Activated B cell treated with CpG ODN at 0.5 μM for 24 hours (primary cell): ENCODE results near the gene CDC14B. TPM values are rescaled to one million over a fixed set of nuclear protein-coding genes. Genes with fewer than 3 reads are reported as not detected.

Experiments used
- ATAC-seq: fragments of 200-7000 bp; cut with Tn5 transposase; one replicate; pipeline ENCODE4 v1.10.0; 2021; ENCODE audit warnings: low read depth, mild to moderate bottlenecking, moderate library complexity
- CTCF ChIA-PET: fragments of 350-600 bp; sonication (Branson Sonifier 250); formaldehyde crosslinking; loops from one replicate; lab custom pipeline; 2021; ENCODE audit warnings: antibody characterized with exemption; lab: Charles Lee
- POLR2A ChIA-PET: fragments of 350-600 bp; sonication (Branson Sonifier 250); formaldehyde crosslinking; loops from one replicate; lab custom pipeline; 2021; ENCODE audit warnings: antibody characterized with exemption; lab: Charles Lee
- DNase-seq: peaks from one replicate; pipeline ENCODE4 v3.0.0; 2022
- H3K27ac Mint-ChIP-seq: one replicate; pipeline ENCODE4 v1.8.0; 2020; ENCODE audit warnings: mixed read lengths
- H3K27me3 Mint-ChIP-seq: one replicate; pipeline ENCODE4 v1.8.0; 2021; ENCODE audit warnings: mixed read lengths
- H3K36me3 Mint-ChIP-seq: one replicate; pipeline ENCODE4 v1.8.0; 2021; ENCODE audit warnings: low read depth, mixed read lengths
- H3K4me1 Mint-ChIP-seq: one replicate; pipeline ENCODE4 v1.8.0; 2021; ENCODE audit warnings: mixed read lengths
- H3K4me3 Mint-ChIP-seq: one replicate; pipeline ENCODE4 v1.8.0; 2020; ENCODE audit warnings: mild to moderate bottlenecking, mixed read lengths
- H3K9me3 Mint-ChIP-seq: one replicate; pipeline ENCODE4 v1.8.0; 2020; ENCODE audit warnings: mixed read lengths
- CTCF ChIP-seq: fragments of 200-600 bp; IDR thresholded peaks from one replicate; pipeline ENCODE4 v1.8.0; 2022; ENCODE audit warnings: antibody characterized with exemption, mild to moderate bottlenecking
- intact Hi-C: fragments of 100-400 bp; cut with micrococcal nuclease; formaldehyde crosslinking; loops from one replicate; pipeline ENCODE4 v1.15.1; 2024
- total RNA-seq: library from RNA; stranded (reverse); gene quantifications from 2 replicates; pipeline ENCODE4 v1.2.3, GENCODE V29; 2022

Gene CDC14B
- total RNA-seq, 1 donor from 2014 or later, result 2.5 TPM

GRCh38 chr9:96559339-96559943, 60.2 kb downstream of the CDC14B start:
- Mint-ChIP-seq H3K27ac (no peak overlapping the region), H3K9me3 (no peaks in the 10 kb centered on the region), H3K27me3 (no peaks in the 10 kb centered on the region), H3K36me3 (peaks cover 11% of the 10 kb centered on the region), H3K4me1 (peaks cover 5% of the 10 kb centered on the region), H3K4me3 (no peak overlapping the region)
- DNase-seq (no peak), ATAC-seq (no peak)
- ChIA-PET POLR2A (no interaction called here), CTCF (no interaction called here)
- intact Hi-C loops, result no loop called here
- no peak for TF ChIP-seq CTCF

GRCh38 chr9:96557921-96558320, 61.7 kb downstream of the CDC14B start:
- peaks cover 11% of the 10 kb centered on the region for H3K36me3 Mint-ChIP-seq
- intact Hi-C loops, result no loop called here
- H3K27ac Mint-ChIP-seq, result no peak overlapping the region
- TF ChIP-seq CTCF, result no peak
- peaks cover 5% of the 10 kb centered on the region for H3K4me1 Mint-ChIP-seq
- ChIA-PET CTCF (no interaction called here), POLR2A (interaction anchor here (0.5 to 1.3 kb wide), 2 partner anchors 10 to 116 kb away, joined by 3 read pairs; no protein-coding TSS in a partner anchor)
- no peak overlapping the region for H3K4me3 Mint-ChIP-seq
- H3K9me3 Mint-ChIP-seq, result no peaks in the 10 kb centered on the region
- DNase-seq (no peak), ATAC-seq (no peak)
- H3K27me3 Mint-ChIP-seq, result no peaks in the 10 kb centered on the region

- Mint-ChIP-seq H3K9me3 (no peaks in the 10 kb centered on the region), H3K27ac (no peak overlapping the region), H3K4me1 (peaks cover 5% of the 10 kb centered on the region), H3K36me3 (peaks cover 11% of the 10 kb centered on the region), H3K4me3 (no peak overlapping the region), H3K27me3 (no peaks in the 10 kb centered on the region)
- intact Hi-C loops, result no loop called here
- ChIA-PET CTCF (interaction anchor here (0.9 kb wide), 1 partner anchor 240 kb away, joined by 3 read pairs; no protein-coding TSS in a partner anchor), POLR2A (interaction anchor here (1.3 kb wide), 1 partner anchor 11 kb away, joined by 3 read pairs; no protein-coding TSS in a partner anchor)
- ATAC-seq (no peak), DNase-seq (no peak)
- no peak for TF ChIP-seq CTCF
These were observed 62.8 kb downstream of the CDC14B start for GRCh38 chr9:96556701-96557461.

- intact Hi-C loops, result no loop called here
- ATAC-seq (no peak), DNase-seq (no peak)
- peaks cover 10% of the 10 kb centered on the region for H3K36me3 Mint-ChIP-seq
- H3K27ac Mint-ChIP-seq, result no peak overlapping the region
- no peaks in the 10 kb centered on the region for H3K9me3 Mint-ChIP-seq
- TF ChIP-seq CTCF, result no peak
- ChIA-PET CTCF (interaction anchor here (1.1 kb wide), 1 partner anchor 11 kb away, joined by 3 read pairs; no protein-coding TSS in a partner anchor), POLR2A (no interaction called here)
- no peaks in the 10 kb centered on the region for H3K27me3 Mint-ChIP-seq
- peaks cover 5% of the 10 kb centered on the region for H3K4me1 Mint-ChIP-seq
- no peak overlapping the region for H3K4me3 Mint-ChIP-seq
These were observed 63.9 kb downstream of the CDC14B start for GRCh38 chr9:96555567-96556386.
